Dermis blood vessel endothelial cell (primary cell): ENCODE data around the gene NPAS3. TPM values are rescaled to one million over a fixed set of nuclear protein-coding genes. Genes with fewer than 3 reads are reported as not detected.
"Not testable (repeated sequence)": the region's sequence is repeated elsewhere in the genome, so short reads cannot be mapped to it uniquely, and the experiment has no call there.

ENCODE experiments used
- DNase-seq: peaks from one replicate; pipeline ENCODE4 v3.0.0; 2010
- total RNA-seq: library from RNA; depleted of rRNA; stranded (reverse); fragments of >200 nt; gene quantifications from 2 replicates; pipeline ENCODE4 v1.2.3, GENCODE V29; 2014

Gene NPAS3
- total RNA-seq, 1 donor from 2014 or later: not detected

- DNase-seq: no peak
Observed at GRCh38 chr14:33081259-33081658, 142.6 kb downstream of the NPAS3 start.

GRCh38 chr14:33085799-33086198 is 147.1 kb downstream of the NPAS3 start:
- DNase-seq: no peak

DNA sequence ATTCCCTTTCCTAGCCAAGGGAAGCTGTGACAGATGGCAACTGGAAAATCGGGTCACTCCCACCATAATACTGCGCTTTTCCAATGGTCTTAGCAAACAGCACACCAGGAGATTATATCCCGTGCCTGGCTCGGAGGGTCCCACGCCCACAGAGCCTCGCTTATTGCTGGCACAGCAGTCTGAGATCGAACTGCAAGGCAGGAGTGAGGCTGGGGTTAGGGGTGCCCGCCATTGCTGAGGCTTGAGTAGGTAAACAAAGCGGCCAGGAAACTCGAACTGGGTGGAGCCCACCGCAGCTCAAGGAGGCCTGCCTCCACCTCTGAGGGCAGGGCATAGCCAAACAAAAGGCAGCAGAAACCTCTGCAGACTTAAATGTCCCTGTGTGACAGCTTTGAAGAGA is 149.6 kb downstream of the NPAS3 start:
- not testable (repeated sequence) for DNase-seq

GRCh38 chr14:33098016-33098415 is 159.3 kb downstream of the NPAS3 start:
- no peak for DNase-seq

GRCh38 chr14:33103489-33103888 is 164.8 kb downstream of the NPAS3 start:
- DNase-seq: no peak

DNA sequence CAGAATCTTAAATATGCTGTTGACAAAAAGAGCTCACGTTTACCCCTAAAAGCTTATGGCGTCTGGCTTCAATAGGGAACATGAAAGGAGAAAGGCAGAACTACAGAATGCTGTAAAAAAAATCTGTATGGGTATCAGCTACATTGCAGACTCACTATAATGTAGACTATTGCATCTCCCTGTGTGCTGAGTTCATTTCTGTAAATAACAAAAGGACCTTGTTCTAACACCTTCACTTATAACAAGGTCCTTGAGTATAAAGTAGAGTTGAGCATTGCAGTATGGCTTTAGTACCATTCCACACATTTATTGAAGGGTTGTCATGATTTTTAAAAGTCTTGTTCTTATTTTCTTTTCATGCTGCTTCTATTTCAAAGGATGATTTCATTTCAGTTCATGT is 165.3 kb downstream of the NPAS3 start:
- DNase-seq: no peak

GRCh38 chr14:33110737-33111443 is 172.2 kb downstream of the NPAS3 start:
- DNase-seq: no peak

GRCh38 chr14:33114331-33114730 is 175.7 kb downstream of the NPAS3 start:
- DNase-seq: no peak

DNA sequence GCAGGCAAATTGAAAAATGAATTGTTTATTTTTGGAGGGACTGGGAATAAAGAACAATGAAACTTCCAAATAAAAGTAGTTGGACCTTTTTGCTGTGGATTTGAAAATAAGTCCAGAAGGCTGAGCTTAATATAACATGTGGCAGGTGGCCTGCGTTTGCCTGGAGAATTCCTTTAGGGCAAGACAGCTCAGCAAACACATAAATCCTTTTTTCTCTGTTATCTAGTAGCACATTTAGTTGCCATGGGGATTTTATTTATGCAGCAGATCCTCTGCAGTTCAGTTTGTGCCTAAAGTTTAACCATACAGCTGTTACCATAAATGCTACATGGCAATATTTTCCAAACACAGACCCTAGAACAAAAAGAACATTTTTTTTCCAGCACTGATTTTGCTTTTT is 180.0 kb downstream of the NPAS3 start:
- DNase-seq: no peak

DNA sequence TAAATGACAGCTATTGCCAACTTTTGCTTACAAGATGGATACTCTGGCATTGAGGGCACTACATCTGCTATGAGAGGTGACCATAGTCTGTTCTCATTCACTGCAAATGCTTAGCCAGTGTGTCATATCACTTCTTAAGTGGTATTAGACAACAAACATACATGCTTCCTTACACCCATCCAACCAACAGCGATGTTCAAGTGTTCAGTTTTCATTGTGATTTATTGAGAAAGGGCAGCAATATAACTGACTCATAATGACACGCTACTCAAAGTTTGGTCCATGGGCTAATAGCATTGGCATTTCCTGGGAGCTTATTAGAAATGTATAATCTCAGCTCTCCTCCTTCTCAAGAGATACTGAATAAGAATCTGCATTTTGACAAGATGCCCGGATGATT is 181.7 kb downstream of the NPAS3 start:
- DNase-seq: no peak

DNA sequence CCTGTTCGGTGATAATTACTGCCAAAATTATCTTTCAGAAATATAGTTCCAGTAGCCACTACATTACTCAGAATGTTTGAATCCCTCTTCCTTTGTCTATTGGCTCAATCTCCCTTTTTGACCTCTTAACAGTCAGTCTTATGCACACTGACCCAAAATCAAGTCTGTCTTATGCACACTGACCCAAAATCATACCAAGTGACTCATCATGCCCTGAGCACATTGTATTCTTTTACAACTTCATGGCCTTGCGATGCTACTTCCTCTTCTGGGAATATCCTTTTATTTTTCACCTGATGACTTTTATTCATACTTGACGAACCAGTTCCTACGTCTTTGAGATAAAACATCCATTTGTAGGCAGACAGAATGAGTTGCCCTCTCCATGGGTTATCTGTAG is 182.3 kb downstream of the NPAS3 start:
- DNase-seq: no peak

DNA sequence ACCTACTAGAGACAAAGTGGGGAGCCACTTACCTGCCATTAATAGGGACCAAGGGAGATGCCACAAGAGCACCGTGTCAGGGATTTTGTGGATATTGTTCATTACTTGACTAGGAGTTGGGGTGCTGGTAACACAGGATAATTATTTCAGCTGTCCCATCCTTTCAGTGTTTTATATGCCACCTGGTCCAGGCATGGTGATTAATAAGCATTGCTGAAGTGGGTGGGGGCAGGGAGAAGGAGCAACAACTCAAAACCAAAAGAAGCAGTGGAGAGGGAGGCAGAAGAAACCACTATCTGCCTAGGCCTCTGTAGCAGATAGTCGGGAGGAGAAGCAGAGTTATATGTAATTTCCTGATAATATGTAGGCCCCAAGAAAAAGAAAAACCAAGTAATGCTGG is 184.6 kb downstream of the NPAS3 start:
- no peak for DNase-seq

- no peak for DNase-seq
Observed at GRCh38 chr14:33126433-33126832, 187.8 kb downstream of the NPAS3 start.

GRCh38 chr14:33127531-33127930 is 188.9 kb downstream of the NPAS3 start:
- peak; percentile 24 for DNase-seq

GRCh38 chr14:33131801-33132200 is 193.1 kb downstream of the NPAS3 start:
- DNase-seq: no peak

DNA sequence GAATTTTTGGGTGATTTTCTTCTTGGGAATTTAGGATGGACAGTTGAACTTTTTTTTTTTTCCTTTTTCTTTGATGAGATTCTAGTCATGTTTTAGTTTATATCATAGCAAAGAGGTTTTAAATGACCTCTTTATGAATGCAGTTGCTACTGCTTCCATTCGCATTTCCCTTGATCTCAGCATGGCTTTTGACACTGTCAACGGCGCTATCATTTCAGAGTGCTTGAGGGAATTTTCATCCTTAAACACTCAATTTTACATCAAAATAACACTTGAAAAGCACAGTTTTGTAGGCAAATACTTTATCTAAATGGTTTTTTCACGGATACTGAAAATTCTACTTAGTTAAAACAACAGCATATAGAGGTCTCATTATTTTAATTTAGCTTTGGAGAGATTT is 195.5 kb downstream of the NPAS3 start:
- no peak for DNase-seq

GRCh38 chr14:33134975-33135374 is 196.3 kb downstream of the NPAS3 start:
- no peak for DNase-seq

DNA sequence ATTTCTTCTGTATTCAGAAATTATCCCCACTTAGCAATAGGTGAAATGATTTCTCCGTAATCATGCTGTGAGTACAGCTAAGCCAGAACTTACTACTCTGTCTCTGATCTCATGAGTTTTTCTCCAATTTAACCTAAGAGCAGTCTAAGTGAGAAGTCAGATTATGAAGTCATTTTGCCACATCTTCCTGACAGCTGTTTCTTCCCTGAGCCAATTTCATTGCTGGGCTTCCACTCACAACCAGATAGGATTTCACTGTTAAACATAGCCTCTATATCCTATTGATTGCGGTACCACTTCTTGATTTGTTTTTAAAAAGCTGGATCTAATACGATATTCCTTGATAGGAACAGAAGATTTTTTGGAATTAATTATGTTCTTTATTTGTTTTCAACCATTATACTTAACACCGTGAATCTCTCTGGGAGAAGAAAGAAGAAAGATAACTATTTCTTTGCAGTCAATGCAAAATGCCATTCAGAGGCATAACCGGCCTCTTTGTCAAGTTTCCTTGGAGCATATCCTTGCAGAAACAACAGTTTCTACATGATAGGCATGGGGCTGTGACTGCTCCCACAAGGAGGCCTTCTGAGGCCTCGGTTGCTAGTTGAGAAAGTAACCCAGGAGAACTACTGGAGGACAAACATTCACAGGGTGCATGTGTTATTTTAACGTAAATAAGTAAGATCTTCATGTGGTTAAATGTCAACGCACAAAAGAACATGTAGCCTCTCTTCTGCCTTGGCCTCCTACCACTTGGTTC is 212.2 kb downstream of the NPAS3 start:
- DNase-seq: no peak

DNA sequence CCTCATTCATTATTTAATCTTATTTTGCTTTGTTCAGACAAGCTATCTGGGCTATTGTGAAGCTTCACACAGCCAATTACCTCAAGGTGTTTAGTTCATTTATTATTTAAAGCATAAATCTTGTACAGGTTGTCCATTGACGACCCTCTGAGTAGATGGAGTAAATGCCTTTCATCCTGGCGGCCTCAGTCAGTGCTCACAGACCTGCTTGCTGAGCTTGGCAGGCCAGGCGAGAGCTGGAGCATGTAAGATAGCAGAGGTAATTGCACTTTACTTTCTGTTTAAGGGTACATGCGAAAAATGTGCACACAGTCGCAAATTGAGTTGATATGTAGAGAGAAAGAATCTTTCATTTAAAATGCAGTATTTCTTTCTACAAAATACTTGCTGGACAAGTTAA is 224.4 kb downstream of the NPAS3 start:
- no peak for DNase-seq

GRCh38 chr14:33163600-33163999 is 224.9 kb downstream of the NPAS3 start:
- no peak for DNase-seq

DNA sequence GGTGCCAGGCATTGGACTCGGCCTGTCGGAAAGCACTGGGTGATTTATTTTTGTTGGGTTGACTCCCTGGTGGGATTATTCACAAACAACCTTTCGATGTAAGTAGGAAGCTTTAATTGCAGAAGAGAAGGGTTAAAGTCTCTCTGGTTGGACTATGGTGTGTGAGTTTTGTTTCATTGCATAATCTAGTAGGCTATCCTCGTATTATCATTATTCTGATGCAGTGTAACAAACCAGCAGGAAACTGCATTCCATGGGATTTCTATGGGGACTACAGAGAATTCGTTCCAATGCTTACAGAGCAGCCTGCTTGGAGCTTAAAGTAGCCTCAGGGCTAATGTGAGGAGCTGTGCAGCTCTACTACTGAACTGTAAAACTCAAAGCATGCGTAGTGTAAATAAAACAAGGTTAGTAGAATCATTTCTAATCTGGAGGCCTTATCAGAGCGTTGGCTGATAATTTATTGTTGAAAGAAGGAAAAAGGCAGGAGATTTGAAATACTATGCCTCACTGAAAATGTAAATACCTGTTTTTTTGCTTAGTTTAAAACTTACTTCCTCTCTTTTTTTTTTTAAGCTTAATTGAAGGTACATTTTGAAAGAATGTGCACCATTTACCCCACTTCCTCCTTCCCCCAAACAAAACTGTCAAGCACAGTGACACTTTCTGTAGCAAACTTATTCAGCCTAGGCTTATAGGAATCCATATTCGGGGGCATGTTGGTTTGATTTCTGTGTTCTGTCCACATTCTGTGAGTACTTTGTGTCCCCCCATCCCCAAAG is 226.7 kb downstream of the NPAS3 start:
- no peak for DNase-seq

GRCh38 chr14:33165926-33166289 is 227.2 kb downstream of the NPAS3 start:
- no peak for DNase-seq

DNA sequence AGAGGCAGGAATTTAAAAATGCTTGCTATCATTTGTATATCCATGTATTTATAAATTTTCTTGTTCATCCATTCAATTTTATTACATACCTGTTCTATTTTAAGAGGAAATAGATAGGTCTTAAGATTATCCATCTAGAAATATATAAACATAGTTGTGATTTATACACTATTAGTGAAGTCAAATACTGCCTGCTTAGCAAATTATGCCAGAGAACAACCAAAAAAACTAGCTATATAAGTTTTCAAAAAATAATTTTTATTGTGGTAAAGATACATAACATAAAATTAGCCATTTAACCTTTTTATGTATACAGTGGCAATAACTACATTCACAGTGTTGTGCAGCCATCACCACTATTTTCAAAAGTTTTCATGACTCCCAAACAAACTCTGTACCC is 237.3 kb downstream of the NPAS3 start:
- no peak for DNase-seq

DNA sequence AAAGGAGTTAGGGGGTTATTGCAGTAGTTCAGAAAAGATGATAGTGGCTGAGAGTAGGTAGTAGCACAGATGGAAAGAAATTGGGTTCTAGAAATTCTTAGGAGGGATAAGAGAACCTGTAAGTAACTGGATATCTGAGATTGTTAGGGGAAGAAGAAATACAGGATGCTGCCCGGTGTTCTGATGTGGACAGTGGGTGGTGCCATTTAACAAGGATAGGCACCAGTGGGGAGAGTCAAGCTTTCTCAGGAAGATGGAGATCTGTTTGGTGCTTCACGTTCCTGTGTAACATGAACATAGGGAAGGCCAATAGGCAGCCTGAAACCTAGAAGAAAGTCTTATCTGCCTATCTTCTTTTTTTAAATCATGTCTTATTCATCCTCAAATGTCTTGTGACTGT is 245.9 kb downstream of the NPAS3 start:
- DNase-seq: peak; percentile 41
